ENCODE measurements around the gene DCC.

DNA sequence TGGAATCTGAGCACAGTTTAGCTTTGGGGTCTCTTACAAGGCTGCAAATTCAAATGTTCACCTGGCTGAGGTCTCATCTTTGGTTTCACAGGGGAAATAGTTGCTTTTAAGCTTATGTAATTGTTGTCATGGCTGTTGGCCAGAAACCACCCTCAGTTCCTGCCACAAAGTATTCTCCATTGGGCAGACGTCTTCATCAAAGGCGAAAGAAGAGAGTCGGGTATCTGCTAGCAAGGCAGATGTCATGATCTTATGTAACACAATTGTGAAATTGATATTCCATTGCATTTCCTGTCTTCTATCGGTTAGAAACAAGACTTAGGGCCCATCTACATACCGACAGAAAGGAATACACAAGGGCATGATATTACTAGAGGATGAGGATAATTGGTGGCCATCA lies 1068.3 kb downstream of the DCC start:
- TF ChIP-seq GATA2 (IDR thresholded peaks at IDR 0.05; ENCODE audit: low read depth, low read length) (no peak), GATA3 (IDR thresholded peaks at IDR 0.05; ENCODE audit: low read depth, low read length) (no peak)
